ENCODE results near the gene TAF11L13. TPM values are rescaled to one million over a fixed set of nuclear protein-coding genes. Genes with fewer than 3 reads are reported as not detected.
"Not testable (repeated sequence)": the region's sequence is repeated elsewhere in the genome, so short reads cannot be mapped to it uniquely, and the experiment has no call there.

Gene TAF11L13
- not detected in 2 replicates for total RNA-seq

GRCh38 chr5:17631788-17632187, at the start of gene TAF11L13:
Gene TAF11L13, plus strand, starts transcription at chr5:17632088.
- DNase-seq (ENCODE audit: low read depth in 2 of 2): not testable (repeated sequence)

GRCh38 chr5:17585658-17586057, 46.2 kb upstream of the TAF11L13 start, which contains the start of gene TAF11L7:
Gene TAF11L7, minus strand, starts transcription at chr5:17585758.
- DNase-seq (ENCODE audit: low read depth in 2 of 2): not testable (repeated sequence)

GRCh38 chr5:17590860-17591259, 41.0 kb upstream of the TAF11L13 start, which contains the start of gene TAF11L8:
Gene TAF11L8, minus strand, starts transcription at chr5:17590960.
- not testable (repeated sequence) for DNase-seq (ENCODE audit: low read depth in 2 of 2)

- DNase-seq (ENCODE audit: low read depth in 2 of 2): not testable (repeated sequence)
Observed at GRCh38 chr5:17594255-17594654, 37.6 kb upstream of the TAF11L13 start, which contains the start of gene TAF11L9. Gene TAF11L9, minus strand, starts transcription at chr5:17594394.

- DNase-seq (ENCODE audit: low read depth in 2 of 2): not testable (repeated sequence)
Observed at GRCh38 chr5:17597728-17598127, 34.2 kb upstream of the TAF11L13 start, which contains the start of gene TAF11L10. Gene TAF11L10, minus strand, starts transcription at chr5:17597828.

- DNase-seq (ENCODE audit: low read depth in 2 of 2): not testable (repeated sequence)
Observed at GRCh38 chr5:17603880-17604279, 28.0 kb upstream of the TAF11L13 start, which contains the start of gene TAF11L11. Gene TAF11L11, plus strand, starts transcription at chr5:17604183.

GRCh38 chr5:17604951-17605350, 26.9 kb upstream of the TAF11L13 start:
- DNase-seq (ENCODE audit: low read depth in 2 of 2): no peak

GRCh38 chr5:17607461-17607860, 24.4 kb upstream of the TAF11L13 start:
- DNase-seq (ENCODE audit: low read depth in 2 of 2): not testable (repeated sequence)

GRCh38 chr5:17610092-17610491, 21.8 kb upstream of the TAF11L13 start, which contains the start of gene TAF11L12:
Gene TAF11L12, plus strand, starts transcription at chr5:17610392.
- not testable (repeated sequence) for DNase-seq (ENCODE audit: low read depth in 2 of 2)

- no peak for DNase-seq (ENCODE audit: low read depth in 2 of 2)
Observed at GRCh38 chr5:17614872-17615605, 16.8 kb upstream of the TAF11L13 start.

GRCh38 chr5:17619354-17619753, 12.5 kb upstream of the TAF11L13 start:
- no peak for DNase-seq (ENCODE audit: low read depth in 2 of 2)

GRCh38 chr5:17620627-17621026, 11.3 kb upstream of the TAF11L13 start:
- DNase-seq (ENCODE audit: low read depth in 2 of 2): no peak

- no peak for DNase-seq (ENCODE audit: low read depth in 2 of 2)
Observed at GRCh38 chr5:17625686-17626085, 6.2 kb upstream of the TAF11L13 start.

GRCh38 chr5:17634160-17634559, 2.3 kb downstream of the TAF11L13 start, which contains the start of gene TAF11L14:
Gene TAF11L14, plus strand, starts transcription at chr5:17634460.
- DNase-seq (ENCODE audit: low read depth in 2 of 2): no peak

- DNase-seq (ENCODE audit: low read depth in 2 of 2): not testable (repeated sequence)
Observed at GRCh38 chr5:17649232-17649631, 17.3 kb downstream of the TAF11L13 start.

GRCh38 chr5:17655201-17655759, 23.4 kb downstream of the TAF11L13 start:
- DNase-seq (ENCODE audit: low read depth in 2 of 2): not testable (repeated sequence)

GRCh38 chr5:17655921-17656320, 24.0 kb downstream of the TAF11L13 start:
- DNase-seq (ENCODE audit: low read depth in 2 of 2): no peak

GRCh38 chr5:17663182-17663581, 31.3 kb downstream of the TAF11L13 start:
- DNase-seq (ENCODE audit: low read depth in 2 of 2): no peak

- DNase-seq (ENCODE audit: low read depth in 2 of 2): no peak
Observed at GRCh38 chr5:17665836-17666235, 33.9 kb downstream of the TAF11L13 start.

GRCh38 chr5:17666726-17667235, 34.9 kb downstream of the TAF11L13 start:
- DNase-seq (ENCODE audit: low read depth in 2 of 2): no peak

GRCh38 chr5:17670353-17670752, 38.5 kb downstream of the TAF11L13 start:
- no peak for DNase-seq (ENCODE audit: low read depth in 2 of 2)

- DNase-seq (ENCODE audit: low read depth in 2 of 2): no peak
Observed at GRCh38 chr5:17678751-17679324, 47.0 kb downstream of the TAF11L13 start.

Data from lung microvascular endothelial cell (primary cell).